GDM1 (cell line): ENCODE measurements around the gene CCDC9B.

ENCODE experiments used
- DNase-seq: peaks from one replicate; lab custom pipeline; 2025; lab: John Stamatoyannopoulos, UW

The CCDC9B gene

DNA sequence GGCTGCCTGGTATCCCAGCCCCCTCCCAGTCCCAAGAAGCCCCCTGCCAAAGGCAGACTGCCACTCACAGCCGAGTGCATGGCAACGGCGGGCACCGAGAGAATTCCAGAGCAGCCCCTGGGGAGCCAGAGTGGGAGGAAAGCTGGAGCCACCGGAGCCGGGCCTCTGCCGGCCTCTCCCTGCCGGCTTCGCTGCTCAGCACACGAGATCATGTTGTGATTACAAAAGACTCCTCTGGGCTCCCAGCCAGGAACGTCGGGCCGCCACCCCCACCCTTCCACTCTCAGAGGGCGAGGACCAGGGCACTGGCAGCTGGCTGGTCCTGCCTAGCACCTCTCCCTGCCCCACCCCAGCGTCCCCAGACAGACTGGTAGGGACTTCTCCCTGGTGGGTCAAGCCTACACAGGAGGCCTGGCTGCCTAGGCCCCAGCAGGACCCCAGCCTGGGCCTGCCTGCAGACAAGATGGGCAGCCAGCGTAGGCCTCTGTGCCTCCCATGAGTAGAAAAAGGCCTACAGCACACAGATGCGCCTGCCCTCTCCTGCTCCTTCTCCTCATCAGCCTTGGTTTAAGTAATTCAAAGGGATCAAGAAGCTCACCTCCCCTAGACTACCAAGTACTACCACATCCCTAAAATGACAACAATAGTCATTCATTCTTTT lies at the start of gene CCDC9B:
TSS of gene CCDC9B (minus strand) at position 200 of the 661 bp plus-strand sequence. CDS start at position 80, 120 bp downstream.
- DNase-seq = no peak

DNA sequence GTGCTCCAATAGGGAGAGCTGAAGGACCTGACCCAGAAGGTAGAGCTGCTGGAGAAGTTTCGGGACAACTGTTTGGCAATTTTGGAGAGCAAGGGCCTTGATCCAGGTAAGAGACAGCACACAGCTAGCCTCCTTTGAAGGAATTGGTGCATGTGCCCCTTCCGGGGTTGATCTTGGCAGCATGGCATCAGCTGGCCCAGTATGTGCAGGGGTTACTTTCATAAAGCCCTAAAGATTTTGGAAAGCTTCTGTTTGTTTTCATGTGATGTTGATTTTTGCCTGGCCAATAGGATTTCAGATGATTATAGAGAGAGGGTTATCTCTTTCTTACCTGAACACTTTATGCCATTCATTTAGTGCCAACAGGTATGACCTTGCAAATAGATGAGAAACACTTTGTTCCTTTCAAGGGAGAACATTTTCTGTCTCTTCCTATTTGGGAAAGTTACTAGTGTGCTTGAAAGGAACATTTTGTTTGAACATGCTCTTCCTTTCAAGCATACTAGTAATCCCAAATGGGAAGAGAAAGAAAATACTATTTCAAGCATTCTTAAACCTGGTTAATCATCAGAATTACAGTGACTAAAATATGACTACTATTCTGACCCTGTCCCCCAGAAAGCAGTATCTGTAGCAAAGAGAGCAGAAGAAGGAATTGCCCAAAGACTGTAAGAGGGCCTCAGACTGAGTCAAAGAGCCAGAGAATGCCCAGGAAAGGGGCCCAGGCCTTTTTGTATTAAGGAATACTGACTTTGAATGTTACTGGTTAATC lies 49.3 kb upstream of the CCDC9B start:
- no peak for DNase-seq

DNA sequence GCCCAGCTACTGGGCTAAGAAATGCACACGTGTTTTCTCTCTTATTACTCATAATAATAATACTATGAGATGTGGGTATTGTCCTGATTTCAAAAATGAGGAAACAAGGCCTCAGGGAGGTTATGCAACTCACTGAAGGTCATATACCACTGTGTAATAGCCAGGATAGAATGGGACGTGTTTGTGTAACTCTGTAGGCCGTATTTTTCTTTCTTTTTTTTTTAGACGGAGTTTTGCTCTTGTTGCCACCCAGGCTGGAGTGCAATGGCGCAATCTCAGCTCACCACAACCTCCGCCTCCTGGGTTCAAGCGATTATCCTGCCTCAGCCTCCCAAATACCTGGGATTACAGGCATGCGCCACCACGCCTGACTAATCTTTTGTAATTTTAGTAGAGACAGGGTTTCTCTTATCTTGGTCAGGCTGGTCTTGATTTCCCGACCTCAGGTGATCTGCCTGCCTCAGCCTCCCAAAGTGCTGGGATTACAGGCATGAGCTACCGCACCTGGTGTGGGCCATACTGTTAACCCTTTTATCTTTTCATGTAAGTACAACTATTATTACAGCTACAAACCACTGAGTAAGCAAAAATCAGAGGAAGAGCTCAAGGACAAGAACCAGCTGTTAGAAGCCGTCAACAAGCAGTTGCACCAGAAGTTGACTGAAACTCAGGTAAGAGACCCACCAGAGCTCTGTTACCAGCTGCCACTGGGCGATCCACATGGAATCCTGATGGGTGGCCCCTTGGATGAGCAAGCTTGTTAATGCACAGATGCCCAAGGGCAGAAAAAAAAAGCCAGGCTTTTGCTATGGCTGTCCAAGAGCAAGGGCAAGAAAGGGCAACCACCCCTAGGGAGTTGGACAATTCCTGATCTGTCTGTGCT lies 48.4 kb upstream of the CCDC9B start:
- DNase-seq = no peak

DNA sequence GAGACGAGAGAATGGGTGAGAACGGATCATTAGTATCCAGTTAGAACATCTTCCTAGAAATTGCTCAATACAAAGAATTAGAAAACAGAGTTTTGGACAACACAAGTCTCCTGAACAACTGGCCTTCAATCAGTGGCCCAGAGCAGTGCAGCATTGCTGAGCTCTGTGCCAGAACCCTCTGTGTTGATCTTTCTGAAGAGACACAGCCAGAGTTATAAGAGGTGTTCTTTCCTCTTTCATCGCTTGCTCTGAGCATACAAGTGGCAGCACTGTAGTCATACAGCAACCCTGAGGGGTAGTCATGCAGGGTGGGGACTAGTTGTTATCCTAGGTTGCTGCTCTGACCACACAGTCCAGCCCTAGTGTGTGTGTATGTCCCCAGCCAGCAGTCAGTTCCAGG lies 45.7 kb upstream of the CCDC9B start:
- DNase-seq = no peak

DNA sequence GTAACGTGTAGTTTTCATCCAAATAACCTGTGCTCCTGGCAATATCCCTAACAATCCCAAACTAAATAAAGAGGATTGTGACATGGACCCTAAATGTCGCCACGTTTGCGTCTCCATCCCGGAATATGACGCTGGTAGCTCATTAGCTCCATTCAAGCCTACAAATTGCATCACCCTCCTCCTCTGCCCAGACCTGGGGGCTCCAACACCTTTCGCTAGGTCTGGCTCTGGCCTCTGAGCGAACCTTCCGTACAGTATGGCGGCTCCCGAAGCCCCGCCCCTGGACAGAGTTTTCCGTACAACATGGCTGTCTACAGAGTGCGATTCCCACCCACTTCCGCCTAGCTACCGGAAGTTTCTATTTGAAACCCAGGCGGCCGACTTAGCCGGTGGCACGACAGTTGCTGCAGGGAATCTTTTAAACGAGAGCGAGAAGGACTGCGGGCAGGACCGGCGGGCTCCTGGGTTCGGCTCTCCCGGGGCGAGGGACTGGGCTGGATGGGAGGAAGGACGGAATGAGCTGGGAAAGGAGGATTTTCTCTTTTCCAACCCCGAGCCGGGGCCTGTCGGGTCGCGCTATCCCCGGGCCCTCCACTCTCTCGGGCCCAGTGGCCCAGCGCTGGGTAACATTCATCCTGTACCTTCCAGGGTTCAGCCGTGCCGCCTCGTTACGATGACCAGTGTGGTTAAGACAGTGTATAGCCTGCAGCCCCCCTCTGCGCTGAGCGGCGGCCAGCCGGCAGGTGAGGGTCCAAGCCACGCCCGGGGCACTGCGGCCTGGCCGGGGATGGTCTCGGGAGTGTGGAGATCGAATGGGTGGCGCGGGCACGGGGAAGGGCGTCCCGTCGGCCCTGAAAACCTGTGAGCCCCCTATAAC lies 42.1 kb upstream of the CCDC9B start, which contains the start of gene KNSTRN:
TSS of gene KNSTRN (plus strand) at position 142 of the 877 bp plus-strand sequence. CDS start at position 257, 115 bp downstream.
- DNase-seq = peak; percentile 79

DNA sequence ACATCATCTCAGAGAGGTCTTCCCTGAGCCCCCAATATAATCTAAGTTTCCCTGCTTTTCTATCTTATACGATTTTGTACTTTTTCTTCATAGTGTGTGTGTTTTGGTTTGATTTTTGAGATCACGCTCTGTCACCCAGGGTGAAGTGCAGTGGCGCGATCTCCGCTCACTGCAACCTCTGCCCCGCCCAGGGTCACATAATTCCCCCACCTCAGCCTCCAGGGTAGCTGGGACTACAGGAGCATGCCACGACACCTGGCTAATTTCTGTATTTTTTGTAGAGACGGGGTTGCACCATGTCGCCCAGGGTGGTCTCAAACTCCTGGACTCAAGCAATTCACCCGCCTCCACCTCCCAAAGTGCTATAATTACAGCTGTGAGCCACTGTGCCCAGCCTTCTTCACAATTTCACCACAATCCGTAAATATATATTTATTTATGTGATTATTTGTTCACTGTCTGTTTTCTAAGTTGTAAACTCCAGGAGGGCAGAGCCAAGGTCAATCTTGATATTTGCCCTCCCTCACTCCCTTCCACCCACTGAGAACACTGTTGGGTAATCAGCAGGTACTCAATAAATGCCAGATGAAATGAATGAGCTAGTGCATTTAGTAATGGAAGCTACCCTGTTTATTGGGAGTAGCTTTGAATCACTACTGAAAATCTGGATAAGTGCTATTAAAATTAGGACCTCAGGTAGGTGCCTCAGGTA lies 41.2 kb upstream of the CCDC9B start:
- no peak for DNase-seq

DNA sequence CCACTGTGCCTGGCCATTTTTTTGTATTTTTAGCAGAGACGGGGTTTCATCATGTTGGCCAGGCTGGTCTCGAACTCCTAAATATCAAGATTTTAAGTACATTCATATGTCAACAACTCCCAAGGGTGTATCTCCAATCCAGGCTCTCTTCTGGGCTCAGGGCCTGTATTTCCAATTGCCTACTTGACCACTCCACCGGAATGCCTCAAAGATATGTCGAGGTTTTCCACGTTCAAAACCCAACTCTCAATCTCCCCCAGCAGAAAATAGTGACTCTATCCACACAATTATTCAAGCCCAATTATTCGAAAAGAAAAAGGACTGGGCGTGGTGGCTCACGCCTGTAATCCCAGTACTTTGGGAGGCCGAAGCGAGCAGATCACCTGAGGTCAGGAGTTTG lies 39.9 kb upstream of the CCDC9B start:
- DNase-seq = no peak

DNA sequence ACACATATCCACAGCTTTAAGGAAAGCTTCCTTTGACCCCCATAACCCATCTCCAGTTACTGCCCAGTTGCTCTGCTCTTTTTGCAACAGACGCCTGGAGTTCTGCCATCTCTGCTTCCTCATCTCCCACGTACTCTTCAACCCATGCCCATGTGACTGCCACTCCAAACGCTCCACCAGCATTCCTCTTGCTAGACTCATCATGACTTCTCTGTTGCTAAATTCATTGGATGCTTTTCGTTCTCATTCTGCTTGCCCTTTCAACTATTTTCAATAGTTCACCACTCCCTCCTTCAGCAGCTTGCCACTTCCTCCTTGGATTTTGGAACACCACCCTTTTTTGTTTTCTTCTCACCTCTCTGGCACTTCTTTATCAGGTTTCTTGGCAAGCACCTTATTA lies 39.1 kb upstream of the CCDC9B start:
- no peak for DNase-seq

DNA sequence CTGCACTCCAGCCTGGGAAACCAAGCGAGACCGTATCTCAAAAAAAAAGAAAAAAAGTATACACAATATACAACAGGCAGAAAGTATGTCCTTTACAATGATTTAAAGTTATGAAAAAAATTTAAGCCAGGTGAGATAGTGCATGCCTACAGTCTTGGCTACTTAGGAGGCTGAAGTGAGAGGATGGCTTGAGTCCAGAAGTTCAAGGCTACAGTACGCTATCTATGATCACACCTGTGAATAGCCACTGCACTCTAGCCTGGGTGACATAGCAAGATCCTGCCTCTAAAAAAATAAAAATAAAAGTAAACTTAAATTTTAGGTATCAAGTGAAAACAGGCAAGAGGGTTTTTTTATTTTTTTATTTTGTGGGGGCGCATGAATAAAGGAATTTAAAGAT lies 38.6 kb upstream of the CCDC9B start:
- no peak for DNase-seq

DNA sequence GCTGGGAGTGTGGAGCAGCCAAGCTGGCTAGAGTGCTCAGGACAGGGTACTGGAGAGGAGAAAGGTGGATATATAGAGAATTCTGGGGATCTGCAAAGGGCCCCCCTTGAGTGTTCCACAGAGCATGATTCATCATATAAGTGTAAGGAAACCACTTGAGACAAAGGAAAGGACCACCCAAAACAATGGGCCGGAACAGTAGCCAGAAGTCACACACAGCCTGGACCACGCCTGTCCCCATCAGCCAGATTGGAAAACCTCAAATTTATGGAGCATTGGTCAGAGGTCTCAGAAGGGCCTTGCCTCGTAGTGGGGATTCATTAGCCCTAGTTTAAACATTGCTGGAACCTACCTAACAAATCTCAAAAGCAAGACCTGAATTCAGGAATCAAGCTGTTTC lies 36.9 kb upstream of the CCDC9B start:
- DNase-seq = no peak

DNA sequence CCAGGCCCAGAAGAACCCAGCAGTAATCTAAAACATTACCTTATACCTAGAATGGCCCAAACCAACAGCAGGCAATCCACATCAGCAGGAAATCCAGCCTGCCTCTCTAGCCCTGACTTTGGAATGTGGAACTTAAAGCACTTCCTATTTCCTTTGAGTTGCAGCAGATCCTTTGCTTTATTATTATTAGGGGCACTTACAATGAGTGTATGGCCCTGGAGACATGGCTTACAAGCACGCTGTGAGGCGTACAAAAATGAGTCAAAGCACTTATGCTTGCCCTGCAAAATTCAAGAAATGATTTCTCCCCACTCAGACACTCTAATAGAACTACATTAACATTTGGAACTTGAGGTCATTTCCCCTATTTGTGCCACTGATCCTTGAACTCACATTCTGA lies 32.2 kb upstream of the CCDC9B start:
- DNase-seq = no peak

DNA sequence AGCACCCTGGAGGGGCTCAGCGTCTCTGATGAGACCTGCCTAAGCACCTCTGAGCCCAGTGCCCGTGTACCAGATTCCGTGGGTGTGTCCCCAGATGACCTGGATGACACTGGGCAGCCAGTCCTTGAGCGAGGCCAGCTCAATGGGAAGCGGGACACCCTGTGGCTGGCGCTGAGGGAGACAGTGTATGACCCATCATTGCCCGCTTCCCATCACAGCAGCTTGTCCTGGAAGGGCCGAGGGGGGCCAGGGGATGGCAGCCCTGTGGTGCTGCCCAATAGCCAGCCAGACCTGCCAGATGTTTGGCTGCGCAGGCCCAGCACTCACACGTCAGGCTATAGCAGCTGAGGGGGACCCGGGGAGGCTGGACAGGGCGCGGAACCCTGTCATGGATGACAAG lies 29.2 kb upstream of the CCDC9B start:
- DNase-seq = no peak

DNA sequence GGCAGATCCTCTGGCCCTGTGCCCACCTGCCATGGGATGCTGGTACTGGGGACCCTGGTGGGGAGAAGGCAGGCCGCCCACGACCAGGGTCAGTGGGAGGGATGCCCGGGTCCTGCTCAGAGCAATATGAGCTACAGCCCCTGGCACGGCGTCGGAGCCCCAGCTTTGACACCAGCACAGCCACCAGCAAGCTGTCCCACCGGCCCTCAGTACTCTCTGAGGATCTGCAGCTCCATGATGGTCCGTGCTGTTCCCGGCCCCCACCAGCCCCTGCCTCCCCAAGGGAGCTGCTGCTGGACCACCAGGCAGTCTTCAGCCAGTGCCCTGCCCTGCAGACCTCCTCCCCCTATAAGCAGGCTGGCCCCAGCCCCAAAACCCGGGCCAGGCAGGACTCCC lies 28.7 kb upstream of the CCDC9B start:
- no peak for DNase-seq

DNA sequence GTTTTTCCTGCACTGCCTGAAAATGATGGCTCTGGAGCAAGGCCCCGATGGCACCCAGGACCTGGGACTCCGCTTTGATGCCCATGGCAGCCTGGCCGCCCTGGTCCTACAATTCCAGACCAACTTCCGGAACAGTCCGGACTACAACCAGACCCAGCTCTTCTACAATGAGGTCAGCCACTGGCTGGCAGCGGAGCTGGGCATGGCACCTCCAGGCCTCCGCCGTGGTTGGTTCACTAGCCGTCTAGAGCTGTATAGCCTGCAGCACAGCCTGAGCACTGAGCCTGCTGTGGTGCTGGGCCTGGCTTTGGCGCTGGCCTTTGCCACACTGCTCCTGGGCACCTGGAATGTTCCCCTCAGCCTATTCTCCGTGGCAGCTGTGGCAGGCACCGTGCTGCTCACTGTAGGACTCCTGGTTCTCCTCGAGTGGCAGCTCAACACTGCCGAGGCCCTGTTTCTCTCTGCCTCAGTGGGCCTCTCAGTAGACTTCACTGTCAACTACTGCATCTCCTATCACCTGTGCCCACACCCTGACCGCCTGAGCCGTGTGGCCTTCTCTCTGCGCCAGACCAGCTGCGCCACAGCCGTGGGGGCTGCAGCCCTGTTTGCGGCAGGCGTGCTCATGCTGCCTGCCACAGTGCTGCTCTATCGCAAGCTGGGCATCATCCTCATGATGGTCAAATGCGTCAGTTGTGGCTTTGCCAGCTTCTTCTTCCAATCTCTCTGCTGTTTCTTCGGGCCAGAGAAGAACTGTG lies 28.2 kb upstream of the CCDC9B start:
- no peak for DNase-seq

DNA sequence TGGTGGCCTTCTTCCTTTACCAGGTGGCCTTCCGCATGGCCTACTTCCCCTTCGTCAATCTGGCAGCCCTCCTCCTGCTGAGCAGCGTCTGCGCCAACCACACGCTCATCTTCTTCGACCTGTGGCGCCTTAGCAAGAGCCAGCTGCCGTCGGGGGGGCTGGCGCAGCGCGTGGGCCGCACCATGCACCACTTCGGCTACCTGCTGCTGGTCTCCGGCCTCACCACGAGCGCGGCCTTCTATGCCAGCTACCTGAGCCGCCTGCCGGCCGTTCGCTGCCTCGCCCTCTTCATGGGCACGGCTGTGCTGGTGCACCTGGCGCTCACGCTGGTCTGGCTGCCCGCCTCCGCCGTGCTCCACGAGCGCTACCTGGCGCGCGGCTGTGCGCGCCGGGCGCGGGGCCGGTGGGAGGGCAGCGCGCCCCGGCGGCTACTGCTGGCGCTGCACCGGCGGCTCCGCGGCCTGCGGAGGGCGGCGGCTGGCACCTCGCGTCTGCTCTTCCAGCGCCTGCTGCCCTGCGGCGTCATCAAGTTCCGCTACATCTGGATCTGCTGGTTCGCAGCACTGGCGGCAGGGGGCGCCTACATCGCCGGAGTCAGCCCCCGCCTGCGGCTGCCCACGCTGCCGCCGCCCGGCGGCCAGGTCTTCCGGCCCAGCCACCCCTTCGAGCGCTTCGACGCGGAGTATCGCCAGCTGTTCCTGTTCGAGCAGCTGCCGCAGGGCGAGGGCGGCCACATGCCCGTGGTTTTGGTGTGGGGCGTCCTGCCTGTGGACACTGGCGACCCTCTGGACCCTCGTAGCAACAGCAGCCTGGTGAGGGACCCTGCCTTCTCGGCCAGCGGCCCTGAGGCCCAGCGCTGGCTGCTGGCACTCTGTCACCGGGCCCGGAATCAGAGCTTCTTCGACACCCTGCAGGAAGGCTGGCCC lies 27.2 kb upstream of the CCDC9B start:
- DNase-seq = peak; percentile 94

DNA sequence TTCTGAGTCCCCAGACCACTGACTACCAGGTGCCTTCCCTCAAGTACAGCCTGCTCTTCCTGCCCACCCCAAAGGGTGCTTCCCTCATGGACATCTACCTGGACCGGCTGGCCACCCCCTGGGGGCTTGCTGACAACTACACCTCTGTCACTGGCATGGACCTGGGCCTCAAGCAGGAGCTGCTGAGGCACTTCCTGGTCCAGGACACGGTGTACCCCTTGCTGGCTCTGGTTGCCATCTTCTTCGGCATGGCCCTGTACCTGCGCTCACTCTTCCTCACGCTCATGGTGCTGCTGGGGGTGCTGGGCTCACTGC lies 26.6 kb upstream of the CCDC9B start:
- DNase-seq = no peak

DNA sequence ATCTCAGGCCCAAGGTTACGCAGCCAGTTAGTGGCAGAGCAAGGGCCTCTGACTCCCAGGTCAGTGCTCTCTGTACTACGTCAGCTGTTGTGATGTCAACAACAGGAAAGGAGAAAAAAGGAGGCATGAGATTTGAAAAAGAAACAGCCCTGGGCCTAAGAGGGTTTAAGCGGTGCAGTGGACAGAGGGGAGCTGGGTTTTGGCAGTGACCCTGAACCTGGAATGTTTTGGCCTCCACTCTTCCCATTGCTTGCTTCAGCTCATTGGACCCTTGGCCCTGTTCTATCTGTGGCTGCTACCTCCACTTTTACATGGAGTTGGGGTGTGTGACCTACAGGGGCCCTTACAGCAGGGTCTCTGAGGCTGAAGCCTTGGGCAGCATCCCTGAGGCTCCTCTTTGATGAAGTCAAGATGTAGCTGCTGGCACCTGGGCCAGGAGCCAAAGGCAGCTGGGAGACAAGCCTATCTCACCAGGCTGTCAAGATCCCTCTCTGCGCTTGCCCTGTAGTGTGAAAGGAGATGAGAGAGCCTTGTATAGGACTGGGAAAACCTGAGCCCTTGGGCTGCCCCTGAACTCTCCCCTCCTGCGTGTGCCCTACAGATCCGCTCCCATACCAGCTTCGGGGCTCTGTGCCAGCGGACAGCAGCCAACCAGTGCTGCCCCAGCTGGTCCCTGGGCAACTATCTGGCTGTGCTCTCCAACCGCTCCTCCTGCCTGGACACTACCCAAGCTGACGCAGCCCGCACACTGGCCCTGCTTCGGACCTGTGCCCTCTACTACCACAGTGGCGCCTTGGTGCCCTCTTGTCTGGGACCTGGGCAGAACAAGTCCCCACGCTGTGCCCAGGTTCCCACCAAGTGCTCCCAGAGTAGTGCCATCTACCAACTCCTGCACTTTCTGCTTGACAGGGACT lies 26.0 kb upstream of the CCDC9B start:
- no peak for DNase-seq
